ENCODE results near the gene RPL37. TPM values are rescaled to one million over a fixed set of nuclear protein-coding genes. Genes with fewer than 3 reads are reported as not detected.

RPL37 gene
- polyA plus RNA-seq, 1 of the 3 experiments (the other 2 are of a cell fraction), result 465 TPM

DNA sequence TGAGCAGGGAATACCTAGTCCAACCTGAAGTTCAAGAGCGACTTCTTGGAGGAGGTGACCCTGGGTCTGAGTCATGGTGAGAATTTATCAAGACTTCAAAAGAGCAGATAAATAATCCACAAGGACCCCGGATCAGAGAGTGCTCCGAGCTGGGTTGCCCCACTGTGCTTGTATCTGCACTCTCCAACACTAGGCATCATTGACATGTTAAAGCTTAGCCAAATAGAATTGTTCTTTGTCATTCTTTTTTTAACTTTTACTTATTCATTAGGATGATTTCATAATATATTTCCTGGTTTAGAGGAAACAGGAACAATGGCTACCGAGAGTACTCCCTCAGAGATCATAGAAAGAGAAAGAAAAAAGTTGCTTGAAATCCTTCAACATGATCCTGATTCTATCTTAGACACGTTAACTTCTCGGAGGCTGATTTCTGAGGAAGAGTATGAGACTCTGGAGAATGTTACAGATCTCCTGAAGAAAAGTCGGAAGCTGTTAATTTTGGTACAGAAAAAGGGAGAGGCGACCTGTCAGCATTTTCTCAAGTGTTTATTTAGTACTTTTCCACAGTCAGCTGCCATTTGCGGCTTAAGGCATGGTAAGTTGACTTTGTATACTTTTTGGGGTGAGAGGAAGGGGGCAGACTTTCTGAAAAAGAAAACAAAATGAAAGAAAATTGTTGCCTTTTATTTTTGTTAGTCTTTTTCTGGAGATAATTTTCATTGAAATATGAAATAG, 6.2 kb upstream of the RPL37 start, which contains the start of gene CARD6:
Gene CARD6, plus strand, starts transcription at position 300 of the 738 bp plus-strand sequence. Its CDS starts 16 bp downstream, at position 316.
- no peaks in the 10 kb centered on the region for H3K9me3 ChIP-seq
- DNase-seq, result no peak
- 74% methylated on average over 9 of the region's 9 CpGs for WGBS (ENCODE audit: low lambda C conversion rate)
- no peaks in the 10 kb centered on the region for H3K27me3 ChIP-seq (ENCODE audit: insufficient read depth)
- TF ChIP-seq RXRA (IDR thresholded peaks at IDR 0.05; ENCODE audit: borderline replicate concordance, low read depth), result no peak
- TF ChIP-seq FOXM1 (IDR thresholded peaks at IDR 0.05; ENCODE audit: low read depth), result no peak
- TF ChIP-seq, protein P1, sequence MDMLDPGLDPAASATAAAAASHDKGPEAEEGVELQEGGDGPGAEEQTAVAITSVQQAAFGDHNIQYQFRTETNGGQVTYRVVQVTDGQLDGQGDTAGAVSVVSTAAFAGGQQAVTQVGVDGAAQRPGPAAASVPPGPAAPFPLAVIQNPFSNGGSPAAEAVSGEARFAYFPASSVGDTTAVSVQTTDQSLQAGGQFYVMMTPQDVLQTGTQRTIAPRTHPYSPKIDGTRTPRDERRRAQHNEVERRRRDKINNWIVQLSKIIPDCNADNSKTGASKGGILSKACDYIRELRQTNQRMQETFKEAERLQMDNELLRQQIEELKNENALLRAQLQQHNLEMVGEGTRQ (IDR thresholded peaks at IDR 0.05; ENCODE audit: borderline replicate concordance, low read depth, low read length), result no peak
- TF ChIP-seq TCF12 (IDR thresholded peaks at IDR 0.05), result no peak
- no peak for TF ChIP-seq TEAD4 (IDR thresholded peaks at IDR 0.05; ENCODE audit: borderline replicate concordance, insufficient read depth)
- TF ChIP-seq FOXJ3 (CRISPR knock-in tag; IDR thresholded peaks at IDR 0.05), result no peak
- TF ChIP-seq TAF1 (IDR thresholded peaks at IDR 0.05; ENCODE audit: borderline replicate concordance, low read depth, low read length), result no peak
- no peak for TF ChIP-seq GATA2 (CRISPR knock-in tag; IDR thresholded peaks at IDR 0.05)
- no peak for TF ChIP-seq EZH2phosphoT487 (IDR thresholded peaks at IDR 0.05; ENCODE audit: borderline replicate concordance, low read depth)
- peaks cover 3% of the 10 kb centered on the region for H3F3A ChIP-seq (replicated peaks; ENCODE audit: insufficient read depth)
- no peak within 1 kb of the TSS for H3K4me3 ChIP-seq (ENCODE audit: low read depth in 2 of 2, low read length in 1 of 2)
- POLR2A ChIA-PET, result no interaction called here
- CTCF ChIA-PET, result interaction anchor here (1.8 kb wide), 1 partner anchor 38 kb away, joined by 7 read pairs; no protein-coding TSS in a partner anchor
- no peaks in the 10 kb centered on the region for H3K9me2 ChIP-seq
- no peak within 1 kb of the TSS for H3K27ac ChIP-seq (ENCODE audit: low read depth in 2 of 2, low read length in 1 of 2)
- H3K4me2 ChIP-seq, result no peak within 1 kb of the TSS
- no peak within 1 kb of the TSS for H3K9ac ChIP-seq
- peak within 1 kb of the TSS; percentile 62 for H2AFZ ChIP-seq (ENCODE audit: low read depth)
- peaks cover 0 to 2% of the 10 kb centered on the region in 2 experiments; a peak in 2 of 4 replicates for H3K4me1 ChIP-seq (ENCODE audit: control insufficient read depth in 1 of 2, insufficient read depth in 2 of 2, low read depth in 1 of 2, low read length in 1 of 2)
- H4K20me1 ChIP-seq (ENCODE audit: insufficient read depth), result no peaks in the 10 kb centered on the region
- H3K36me3 ChIP-seq (replicated peaks in 1 of 2; ENCODE audit: control insufficient read depth in 1 of 2, insufficient read depth in 2 of 2, low read length in 1 of 2), result no peaks in the 10 kb centered on the region
- no peaks in the 10 kb centered on the region for H3K79me2 ChIP-seq (ENCODE audit: insufficient read depth)

DNA sequence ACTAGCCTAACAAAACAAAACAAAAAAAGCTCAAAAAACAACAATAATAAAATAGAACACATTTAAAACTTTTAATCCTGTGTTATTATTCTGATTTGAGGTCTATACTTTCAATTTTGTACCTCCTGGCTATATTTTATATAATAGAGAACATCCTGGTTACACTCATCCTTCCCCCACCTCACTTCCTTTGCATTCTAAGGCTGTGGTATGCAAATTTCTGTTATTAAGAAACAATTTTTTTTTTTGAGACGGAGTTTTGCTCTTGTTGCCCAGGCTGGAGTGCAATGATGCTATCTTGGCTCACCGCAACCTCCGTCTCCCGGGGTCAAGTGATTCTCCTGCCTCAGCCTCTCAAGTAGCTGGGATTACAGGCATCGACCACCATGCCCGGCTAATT, 3.1 kb upstream of the RPL37 start:
- peaks cover 20% of the 10 kb centered on the region for H3K79me2 ChIP-seq (ENCODE audit: insufficient read depth)
- no peak overlapping the region for H3K9ac ChIP-seq
- ChIA-PET CTCF (no interaction called here), POLR2A (no interaction called here)
- H3K27ac ChIP-seq (ENCODE audit: low read depth in 2 of 2, low read length in 1 of 2), result no peak overlapping the region
- H3K36me3 ChIP-seq (replicated peaks in 1 of 2; ENCODE audit: control insufficient read depth in 1 of 2, insufficient read depth in 2 of 2, low read length in 1 of 2), result peaks cover 13% of the 10 kb centered on the region in 2 experiments
- no peaks in the 10 kb centered on the region for H3K9me3 ChIP-seq
- no peak overlapping the region for H2AFZ ChIP-seq (ENCODE audit: low read depth)
- H3K4me1 ChIP-seq (ENCODE audit: control insufficient read depth in 1 of 2, insufficient read depth in 2 of 2, low read depth in 1 of 2, low read length in 1 of 2), result peaks cover 3 to 7% of the 10 kb centered on the region in 2 experiments; a peak in 3 of 4 replicates
- WGBS (ENCODE audit: low lambda C conversion rate), result 98% methylated on average over 6 of the region's 6 CpGs
- no peak overlapping the region for H3K4me2 ChIP-seq
- peaks cover 10% of the 10 kb centered on the region for H4K20me1 ChIP-seq (ENCODE audit: insufficient read depth)
- no peak overlapping the region for H3K4me3 ChIP-seq (ENCODE audit: low read depth in 2 of 2, low read length in 1 of 2)
- no peaks in the 10 kb centered on the region for H3K27me3 ChIP-seq (ENCODE audit: insufficient read depth)
- peaks cover 6% of the 10 kb centered on the region for H3F3A ChIP-seq (replicated peaks; ENCODE audit: insufficient read depth)
- H3K9me2 ChIP-seq, result no peaks in the 10 kb centered on the region
- TF ChIP-seq SIN3A (IDR thresholded peaks at IDR 0.05; ENCODE audit: borderline replicate concordance, low read depth, low read length), result no peak
- TF ChIP-seq, protein P1 (IDR thresholded peaks at IDR 0.05; ENCODE audit: borderline replicate concordance, low read depth, low read length), result no peak
- no peak for TF ChIP-seq TEAD4 (IDR thresholded peaks at IDR 0.05; ENCODE audit: borderline replicate concordance, insufficient read depth)
- no peak for TF ChIP-seq CHD2 (IDR thresholded peaks at IDR 0.05; ENCODE audit: low read length, partially characterized antibody)
- TF ChIP-seq FOXM1 (IDR thresholded peaks at IDR 0.05; ENCODE audit: low read depth), result no peak
- TF ChIP-seq, protein P2, sequence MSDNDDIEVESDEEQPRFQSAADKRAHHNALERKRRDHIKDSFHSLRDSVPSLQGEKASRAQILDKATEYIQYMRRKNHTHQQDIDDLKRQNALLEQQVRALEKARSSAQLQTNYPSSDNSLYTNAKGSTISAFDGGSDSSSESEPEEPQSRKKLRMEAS (IDR thresholded peaks at IDR 0.05; ENCODE audit: low read depth), result no peak
- no peak for TF ChIP-seq NRF1 (IDR thresholded peaks at IDR 0.05; ENCODE audit: low read depth, low read length)
- no peak for TF ChIP-seq FOSL2 (IDR thresholded peaks at IDR 0.05; ENCODE audit: borderline replicate concordance, low read depth)
- TF ChIP-seq EZH2phosphoT487 (IDR thresholded peaks at IDR 0.05; ENCODE audit: borderline replicate concordance, low read depth), result no peak
- TF ChIP-seq, protein P3, sequence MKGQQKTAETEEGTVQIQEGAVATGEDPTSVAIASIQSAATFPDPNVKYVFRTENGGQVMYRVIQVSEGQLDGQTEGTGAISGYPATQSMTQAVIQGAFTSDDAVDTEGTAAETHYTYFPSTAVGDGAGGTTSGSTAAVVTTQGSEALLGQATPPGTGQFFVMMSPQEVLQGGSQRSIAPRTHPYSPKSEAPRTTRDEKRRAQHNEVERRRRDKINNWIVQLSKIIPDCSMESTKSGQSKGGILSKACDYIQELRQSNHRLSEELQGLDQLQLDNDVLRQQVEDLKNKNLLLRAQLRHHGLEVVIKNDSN (IDR thresholded peaks at IDR 0.05; ENCODE audit: borderline replicate concordance, low read depth), result no peak
- TF ChIP-seq GATA2 (CRISPR knock-in tag; IDR thresholded peaks at IDR 0.05), result no peak
- TF ChIP-seq RCOR1 (IDR thresholded peaks at IDR 0.05; ENCODE audit: low read length), result no peak
- TF ChIP-seq, protein P4, sequence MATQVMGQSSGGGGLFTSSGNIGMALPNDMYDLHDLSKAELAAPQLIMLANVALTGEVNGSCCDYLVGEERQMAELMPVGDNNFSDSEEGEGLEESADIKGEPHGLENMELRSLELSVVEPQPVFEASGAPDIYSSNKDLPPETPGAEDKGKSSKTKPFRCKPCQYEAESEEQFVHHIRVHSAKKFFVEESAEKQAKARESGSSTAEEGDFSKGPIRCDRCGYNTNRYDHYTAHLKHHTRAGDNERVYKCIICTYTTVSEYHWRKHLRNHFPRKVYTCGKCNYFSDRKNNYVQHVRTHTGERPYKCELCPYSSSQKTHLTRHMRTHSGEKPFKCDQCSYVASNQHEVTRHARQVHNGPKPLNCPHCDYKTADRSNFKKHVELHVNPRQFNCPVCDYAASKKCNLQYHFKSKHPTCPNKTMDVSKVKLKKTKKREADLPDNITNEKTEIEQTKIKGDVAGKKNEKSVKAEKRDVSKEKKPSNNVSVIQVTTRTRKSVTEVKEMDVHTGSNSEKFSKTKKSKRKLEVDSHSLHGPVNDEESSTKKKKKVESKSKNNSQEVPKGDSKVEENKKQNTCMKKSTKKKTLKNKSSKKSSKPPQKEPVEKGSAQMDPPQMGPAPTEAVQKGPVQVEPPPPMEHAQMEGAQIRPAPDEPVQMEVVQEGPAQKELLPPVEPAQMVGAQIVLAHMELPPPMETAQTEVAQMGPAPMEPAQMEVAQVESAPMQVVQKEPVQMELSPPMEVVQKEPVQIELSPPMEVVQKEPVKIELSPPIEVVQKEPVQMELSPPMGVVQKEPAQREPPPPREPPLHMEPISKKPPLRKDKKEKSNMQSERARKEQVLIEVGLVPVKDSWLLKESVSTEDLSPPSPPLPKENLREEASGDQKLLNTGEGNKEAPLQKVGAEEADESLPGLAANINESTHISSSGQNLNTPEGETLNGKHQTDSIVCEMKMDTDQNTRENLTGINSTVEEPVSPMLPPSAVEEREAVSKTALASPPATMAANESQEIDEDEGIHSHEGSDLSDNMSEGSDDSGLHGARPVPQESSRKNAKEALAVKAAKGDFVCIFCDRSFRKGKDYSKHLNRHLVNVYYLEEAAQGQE (IDR thresholded peaks at IDR 0.05; ENCODE audit: low read depth, low read length), result no peak
- no peak for DNase-seq

All from SK-N-SH (cell line).